Astrocyte of the spinal cord (primary cell): Measurements from ENCODE around the gene TCFL5.
"Not testable (repeated sequence)": the region's sequence is repeated elsewhere in the genome, so short reads cannot be mapped to it uniquely, and the experiment has no call there.

Experiments
- DNase-seq: peaks from one replicate; pipeline ENCODE4 v3.0.0; 2011; ENCODE audit warnings: low read depth, low spot score
- H3K4me3 ChIP-seq: 2 replicates; pipeline ENCODE4 v1.5.1; 2011; ENCODE audit warnings: low read depth, mild to moderate bottlenecking, low read length, moderate library complexity
- in situ Hi-C: cut with HindIII; loops from 2 replicates; pipeline ENCODE4 v1.10.0; 2017; ENCODE audit warnings: low sequenced_read_pairs
- TF ChIP-seq, protein P1 (sequence below): IDR thresholded peaks from 2 replicates; pipeline ENCODE4 v1.5.1; 2012; ENCODE audit warnings: low read depth, mild to moderate bottlenecking, low read length, inconsistent platforms

The TCFL5 gene

GRCh38 chr20:62876501-62876901 is 14.9 kb upstream of the TCFL5 start:
- no peak for DNase-seq
- no peak overlapping the region for H3K4me3 ChIP-seq
- in situ Hi-C loops = no loop called here

DNA sequence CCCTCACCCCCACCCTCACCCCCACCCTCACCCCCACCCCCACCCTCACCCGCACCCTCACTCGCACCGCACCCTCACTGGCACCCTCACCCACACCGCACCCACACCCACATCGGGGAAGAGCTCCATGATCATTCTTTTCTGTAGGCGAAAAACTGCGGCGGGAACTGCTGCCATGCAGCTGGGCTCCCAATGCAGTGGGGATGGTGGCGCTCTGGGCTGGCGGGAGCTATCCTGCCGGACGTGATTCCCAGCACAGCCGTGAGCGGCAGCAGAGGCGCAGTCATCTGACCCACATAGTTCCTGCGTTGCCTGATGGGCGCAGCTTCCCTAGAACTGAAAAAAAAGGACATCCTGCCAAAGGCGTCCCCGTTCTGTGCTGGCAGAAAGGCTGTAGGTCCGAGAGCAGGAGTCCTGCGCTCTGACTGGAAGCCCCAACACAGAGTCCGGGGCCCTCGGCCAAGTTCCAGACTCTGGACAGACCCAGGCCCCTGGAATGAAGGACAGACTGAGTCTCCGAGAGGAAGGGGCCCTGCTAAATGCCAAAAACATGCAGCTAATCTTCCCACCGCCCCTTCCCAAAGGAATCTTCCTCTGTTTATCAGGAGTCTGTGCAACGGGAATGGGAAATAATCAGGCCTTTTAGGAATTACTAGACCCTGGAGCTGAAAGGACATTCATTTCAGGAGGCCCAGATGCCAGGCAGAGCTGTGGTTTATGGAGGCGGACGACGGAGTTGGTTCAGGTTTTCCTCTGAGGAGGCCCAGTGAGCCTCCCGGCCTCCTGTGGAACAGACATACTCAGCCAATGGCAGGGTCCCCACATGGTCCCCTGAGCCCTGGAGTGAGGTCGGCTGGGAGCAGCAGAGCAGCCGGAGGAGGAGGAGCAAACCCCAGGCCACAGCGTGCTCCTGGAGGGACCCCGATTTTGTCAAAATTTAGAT is 14.1 kb upstream of the TCFL5 start:
- peak; percentile 56 for DNase-seq
- TF ChIP-seq, protein P1, sequence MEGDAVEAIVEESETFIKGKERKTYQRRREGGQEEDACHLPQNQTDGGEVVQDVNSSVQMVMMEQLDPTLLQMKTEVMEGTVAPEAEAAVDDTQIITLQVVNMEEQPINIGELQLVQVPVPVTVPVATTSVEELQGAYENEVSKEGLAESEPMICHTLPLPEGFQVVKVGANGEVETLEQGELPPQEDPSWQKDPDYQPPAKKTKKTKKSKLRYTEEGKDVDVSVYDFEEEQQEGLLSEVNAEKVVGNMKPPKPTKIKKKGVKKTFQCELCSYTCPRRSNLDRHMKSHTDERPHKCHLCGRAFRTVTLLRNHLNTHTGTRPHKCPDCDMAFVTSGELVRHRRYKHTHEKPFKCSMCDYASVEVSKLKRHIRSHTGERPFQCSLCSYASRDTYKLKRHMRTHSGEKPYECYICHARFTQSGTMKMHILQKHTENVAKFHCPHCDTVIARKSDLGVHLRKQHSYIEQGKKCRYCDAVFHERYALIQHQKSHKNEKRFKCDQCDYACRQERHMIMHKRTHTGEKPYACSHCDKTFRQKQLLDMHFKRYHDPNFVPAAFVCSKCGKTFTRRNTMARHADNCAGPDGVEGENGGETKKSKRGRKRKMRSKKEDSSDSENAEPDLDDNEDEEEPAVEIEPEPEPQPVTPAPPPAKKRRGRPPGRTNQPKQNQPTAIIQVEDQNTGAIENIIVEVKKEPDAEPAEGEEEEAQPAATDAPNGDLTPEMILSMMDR = peak; percentile 36
- in situ Hi-C loops = no loop called here
- no peak overlapping the region for H3K4me3 ChIP-seq

More at GRCh38 chr20:62876501-62876901, 14.9 kb upstream of the TCFL5 start:
- TF ChIP-seq, protein P1 = no peak

- no peak overlapping the region for H3K4me3 ChIP-seq
- in situ Hi-C loops = no loop called here
- DNase-seq = no peak
- TF ChIP-seq, protein P1 = no peak
These were observed 13.3 kb upstream of the TCFL5 start for GRCh38 chr20:62874964-62875344.

GRCh38 chr20:62873681-62874031 is 12.0 kb upstream of the TCFL5 start:
- H3K4me3 ChIP-seq, in situ Hi-C loops: not testable (repeated sequence)
- peak; percentile 43 for DNase-seq
- TF ChIP-seq, protein P1 = peak; percentile 63

GRCh38 chr20:62873280-62873679 is 11.7 kb upstream of the TCFL5 start:
- DNase-seq = no peak
- in situ Hi-C loops = no loop called here
- TF ChIP-seq, protein P1 = no peak
- H3K4me3 ChIP-seq = no peak overlapping the region

- no peak overlapping the region for H3K4me3 ChIP-seq
- TF ChIP-seq, protein P1 = no peak
- in situ Hi-C loops = no loop called here
- DNase-seq = no peak
These were observed 11.2 kb upstream of the TCFL5 start for GRCh38 chr20:62872862-62873261.
